Measurements from ENCODE around the gene PARN.

PARN gene

DNA sequence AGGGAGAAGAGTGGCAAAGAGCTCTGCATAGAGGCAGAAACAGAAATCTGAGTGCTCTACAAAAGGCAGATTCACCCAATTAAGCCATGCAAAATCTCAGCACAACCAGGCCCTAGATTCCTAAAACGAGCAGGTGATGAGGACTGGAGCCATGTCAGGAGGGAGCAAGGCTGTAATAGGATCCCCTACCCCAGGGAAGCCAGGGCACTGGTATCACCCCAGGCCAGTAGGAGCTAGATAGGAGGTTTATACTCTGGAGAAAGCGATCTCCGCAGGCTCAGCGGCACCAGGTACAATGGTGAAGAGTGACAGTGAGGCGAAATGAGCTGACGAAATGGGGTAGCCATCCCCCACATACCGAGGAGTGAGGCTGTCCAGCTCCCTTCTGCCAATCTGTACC is 171.5 kb downstream of the PARN start:
- no peak overlapping the region for H2AFZ ChIP-seq
- H3K4me3 ChIP-seq (ENCODE audit: low read depth, low read length): no peak overlapping the region
- no peaks in the 10 kb centered on the region for H3K27me3 ChIP-seq (ENCODE audit: control insufficient read depth, insufficient read depth, low read length)
- H3K4me1 ChIP-seq: no peaks in the 10 kb centered on the region
- no peaks in the 10 kb centered on the region for H3K9me3 ChIP-seq (ENCODE audit: control insufficient read depth, low read length)
- H3K9ac ChIP-seq: no peak overlapping the region
- no peaks in the 10 kb centered on the region for H3K79me2 ChIP-seq
- TF ChIP-seq, protein P1, sequence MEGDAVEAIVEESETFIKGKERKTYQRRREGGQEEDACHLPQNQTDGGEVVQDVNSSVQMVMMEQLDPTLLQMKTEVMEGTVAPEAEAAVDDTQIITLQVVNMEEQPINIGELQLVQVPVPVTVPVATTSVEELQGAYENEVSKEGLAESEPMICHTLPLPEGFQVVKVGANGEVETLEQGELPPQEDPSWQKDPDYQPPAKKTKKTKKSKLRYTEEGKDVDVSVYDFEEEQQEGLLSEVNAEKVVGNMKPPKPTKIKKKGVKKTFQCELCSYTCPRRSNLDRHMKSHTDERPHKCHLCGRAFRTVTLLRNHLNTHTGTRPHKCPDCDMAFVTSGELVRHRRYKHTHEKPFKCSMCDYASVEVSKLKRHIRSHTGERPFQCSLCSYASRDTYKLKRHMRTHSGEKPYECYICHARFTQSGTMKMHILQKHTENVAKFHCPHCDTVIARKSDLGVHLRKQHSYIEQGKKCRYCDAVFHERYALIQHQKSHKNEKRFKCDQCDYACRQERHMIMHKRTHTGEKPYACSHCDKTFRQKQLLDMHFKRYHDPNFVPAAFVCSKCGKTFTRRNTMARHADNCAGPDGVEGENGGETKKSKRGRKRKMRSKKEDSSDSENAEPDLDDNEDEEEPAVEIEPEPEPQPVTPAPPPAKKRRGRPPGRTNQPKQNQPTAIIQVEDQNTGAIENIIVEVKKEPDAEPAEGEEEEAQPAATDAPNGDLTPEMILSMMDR (IDR thresholded peaks at IDR 0.05): no peak
- no peak overlapping the region for H3K27ac ChIP-seq
- no peak overlapping the region for H3K4me2 ChIP-seq (ENCODE audit: low read length)
- H3K36me3 ChIP-seq (ENCODE audit: control insufficient read depth, insufficient read depth, low read length): no peaks in the 10 kb centered on the region

- TF ChIP-seq, protein P1 (IDR thresholded peaks at IDR 0.05): no peak
Measured at GRCh38 chr16:14456793-14457481, 173.1 kb downstream of the PARN start.

GRCh38 chr16:14455573-14455972 is 174.5 kb downstream of the PARN start:
- no peak overlapping the region for H3K9ac ChIP-seq
- no peak overlapping the region for H3K4me2 ChIP-seq (ENCODE audit: low read length)
- TF ChIP-seq, protein P1 (IDR thresholded peaks at IDR 0.05): no peak

More at GRCh38 chr16:14456793-14457481, 173.1 kb downstream of the PARN start:
- Histone ChIP-seq H2AFZ (no peak overlapping the region), H3K4me3 (ENCODE audit: low read depth, low read length) (no peak overlapping the region), H3K4me1 (no peaks in the 10 kb centered on the region), H3K27ac (no peak overlapping the region), H3K4me2 (ENCODE audit: low read length) (no peak overlapping the region), H3K79me2 (no peaks in the 10 kb centered on the region), H3K27me3 (ENCODE audit: control insufficient read depth, insufficient read depth, low read length) (no peaks in the 10 kb centered on the region), H3K9ac (no peak overlapping the region), H3K9me3 (ENCODE audit: control insufficient read depth, low read length) (no peaks in the 10 kb centered on the region), H3K36me3 (ENCODE audit: control insufficient read depth, insufficient read depth, low read length) (no peaks in the 10 kb centered on the region)

GRCh38 chr16:14454391-14454790 is 175.7 kb downstream of the PARN start:
- no peaks in the 10 kb centered on the region for H3K9me3 ChIP-seq (ENCODE audit: control insufficient read depth, low read length)
- no peaks in the 10 kb centered on the region for H3K79me2 ChIP-seq
- H3K4me3 ChIP-seq (ENCODE audit: low read depth, low read length): no peak overlapping the region
- H3K36me3 ChIP-seq (ENCODE audit: control insufficient read depth, insufficient read depth, low read length): no peaks in the 10 kb centered on the region
- no peak overlapping the region for H3K4me2 ChIP-seq (ENCODE audit: low read length)
- H3K4me1 ChIP-seq: no peaks in the 10 kb centered on the region
- TF ChIP-seq, protein P1 (IDR thresholded peaks at IDR 0.05): no peak
- no peaks in the 10 kb centered on the region for H3K27me3 ChIP-seq (ENCODE audit: control insufficient read depth, insufficient read depth, low read length)
- H3K9ac ChIP-seq: no peak overlapping the region
- H2AFZ ChIP-seq: no peak overlapping the region
- H3K27ac ChIP-seq: no peak overlapping the region

More at GRCh38 chr16:14455573-14455972, 174.5 kb downstream of the PARN start:
- Histone ChIP-seq H3K79me2 (no peaks in the 10 kb centered on the region), H3K9me3 (ENCODE audit: control insufficient read depth, low read length) (no peaks in the 10 kb centered on the region), H3K4me1 (no peaks in the 10 kb centered on the region), H3K4me3 (ENCODE audit: low read depth, low read length) (no peak overlapping the region), H3K36me3 (ENCODE audit: control insufficient read depth, insufficient read depth, low read length) (no peaks in the 10 kb centered on the region), H3K27ac (no peak overlapping the region), H3K27me3 (ENCODE audit: control insufficient read depth, insufficient read depth, low read length) (no peaks in the 10 kb centered on the region), H2AFZ (no peak overlapping the region)

DNA sequence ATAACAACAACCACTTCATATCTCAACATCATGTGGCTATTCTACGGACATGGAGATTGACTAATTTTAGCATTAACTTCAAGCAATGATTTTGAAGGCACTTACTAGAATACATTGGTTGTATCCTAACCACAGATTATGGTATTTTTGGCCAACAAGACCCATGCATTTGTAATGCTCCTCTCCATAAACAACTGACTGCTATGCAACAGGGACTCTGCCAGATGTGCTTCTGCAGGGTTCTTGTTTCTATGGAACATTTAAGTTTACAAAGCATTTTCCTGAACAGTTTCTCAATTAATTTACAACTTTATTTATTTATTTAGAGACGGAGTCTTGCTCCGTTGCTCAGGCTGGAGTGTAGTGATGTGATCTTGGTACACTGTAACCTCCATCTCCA is 178.0 kb downstream of the PARN start:
- Histone ChIP-seq H2AFZ (no peak overlapping the region), H3K36me3 (ENCODE audit: control insufficient read depth, insufficient read depth, low read length) (no peaks in the 10 kb centered on the region), H3K9me3 (ENCODE audit: control insufficient read depth, low read length) (no peaks in the 10 kb centered on the region), H3K4me2 (ENCODE audit: low read length) (no peak overlapping the region), H3K79me2 (no peaks in the 10 kb centered on the region), H3K4me1 (no peaks in the 10 kb centered on the region), H3K9ac (no peak overlapping the region), H3K4me3 (ENCODE audit: low read depth, low read length) (no peak overlapping the region), H3K27ac (no peak overlapping the region), H3K27me3 (ENCODE audit: control insufficient read depth, insufficient read depth, low read length) (no peaks in the 10 kb centered on the region)
- TF ChIP-seq, protein P1 (IDR thresholded peaks at IDR 0.05): no peak

Data from parathyroid adenoma (tissue), 2 donors.